NB4 (cell line): Measurements from ENCODE around the gene IFNGR2.
"Not testable (repeated sequence)": the region's sequence is repeated elsewhere in the genome, so short reads cannot be mapped to it uniquely, and the experiment has no call there.

Experiments used
- DNase-seq: peaks from one replicate; pipeline ENCODE4 v3.0.0; 2010; ENCODE audit warnings: low read depth
- H3K4me3 ChIP-seq: one replicate; pipeline ENCODE4 v1.5.1; 2011; ENCODE audit warnings: mild to moderate bottlenecking, low read depth, low read length, moderate library complexity
- MYC ChIP-seq: IDR thresholded peaks from 2 replicates; pipeline ENCODE4 v1.6.1; 2011; ENCODE audit warnings: low read depth, low read length
- POLR2A ChIP-seq: IDR thresholded peaks from 2 replicates; pipeline ENCODE4 v1.6.1; 2011; ENCODE audit warnings: mild to moderate bottlenecking; ENCODE audit not compliant: insufficient read length; ENCODE audit errors: extremely low read depth
- TF ChIP-seq, protein P1 (sequence below): IDR thresholded peaks from 2 replicates; pipeline ENCODE4 v1.6.1; 2011; ENCODE audit warnings: low read depth, low read length
- TF ChIP-seq, protein P2 (sequence below): IDR thresholded peaks from one replicate; pipeline ENCODE4 v1.5.1; 2012; ENCODE audit warnings: low read depth, low read length

The IFNGR2 gene

DNA sequence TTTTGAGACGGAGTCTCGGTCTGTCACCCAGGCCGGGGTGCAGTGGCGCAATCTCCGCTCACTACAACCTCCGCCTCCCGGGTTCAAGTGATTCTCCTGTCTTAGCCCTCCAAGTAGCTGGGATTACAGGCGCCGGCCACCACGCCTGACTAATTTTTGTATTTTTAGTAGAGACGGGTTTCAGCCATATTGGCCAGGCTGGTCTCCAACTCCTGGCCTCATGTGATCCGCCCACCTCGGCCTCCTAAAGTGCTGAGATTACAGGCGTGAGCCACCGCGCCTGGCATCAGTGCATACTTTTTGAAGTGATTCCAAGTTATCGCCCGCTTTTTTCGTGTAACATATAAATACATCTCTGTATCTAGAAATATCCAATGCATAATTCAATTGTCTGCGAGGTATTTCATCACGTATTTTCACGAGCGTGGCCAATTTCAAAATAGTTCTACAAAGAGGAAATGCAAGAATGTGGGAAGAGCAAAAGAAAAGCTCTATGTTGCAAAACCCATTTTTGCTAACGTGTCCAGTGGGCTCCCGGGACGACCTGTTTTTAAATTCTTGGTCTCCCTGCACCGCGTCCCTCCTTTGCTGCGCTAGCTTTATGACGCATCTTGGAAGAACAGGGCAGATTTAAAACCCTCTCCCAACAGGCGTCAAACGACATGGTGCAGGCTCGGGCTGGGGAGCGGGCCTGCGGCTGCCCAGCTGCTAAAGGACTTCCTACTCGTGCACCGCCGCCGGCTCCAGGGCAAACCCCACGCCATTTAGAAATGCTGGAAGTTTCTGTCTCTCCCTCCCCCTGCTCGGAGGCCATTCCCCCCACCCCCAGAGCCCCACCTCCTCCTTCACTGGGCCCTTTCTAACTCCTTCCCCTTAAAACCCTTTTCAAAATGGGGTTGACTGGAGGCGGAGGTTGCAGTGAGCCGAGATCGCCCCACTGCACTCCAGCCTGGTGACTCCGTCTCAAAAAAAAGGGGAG is 923 bp upstream of the IFNGR2 start:
- H3K4me3 ChIP-seq, result peak overlapping the region; percentile 40
- TF ChIP-seq, protein P1, sequence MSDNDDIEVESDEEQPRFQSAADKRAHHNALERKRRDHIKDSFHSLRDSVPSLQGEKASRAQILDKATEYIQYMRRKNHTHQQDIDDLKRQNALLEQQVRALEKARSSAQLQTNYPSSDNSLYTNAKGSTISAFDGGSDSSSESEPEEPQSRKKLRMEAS, result peak; percentile 63
- TF ChIP-seq POLR2A (no peak), MYC (peak; percentile 67)
- TF ChIP-seq, protein P2, sequence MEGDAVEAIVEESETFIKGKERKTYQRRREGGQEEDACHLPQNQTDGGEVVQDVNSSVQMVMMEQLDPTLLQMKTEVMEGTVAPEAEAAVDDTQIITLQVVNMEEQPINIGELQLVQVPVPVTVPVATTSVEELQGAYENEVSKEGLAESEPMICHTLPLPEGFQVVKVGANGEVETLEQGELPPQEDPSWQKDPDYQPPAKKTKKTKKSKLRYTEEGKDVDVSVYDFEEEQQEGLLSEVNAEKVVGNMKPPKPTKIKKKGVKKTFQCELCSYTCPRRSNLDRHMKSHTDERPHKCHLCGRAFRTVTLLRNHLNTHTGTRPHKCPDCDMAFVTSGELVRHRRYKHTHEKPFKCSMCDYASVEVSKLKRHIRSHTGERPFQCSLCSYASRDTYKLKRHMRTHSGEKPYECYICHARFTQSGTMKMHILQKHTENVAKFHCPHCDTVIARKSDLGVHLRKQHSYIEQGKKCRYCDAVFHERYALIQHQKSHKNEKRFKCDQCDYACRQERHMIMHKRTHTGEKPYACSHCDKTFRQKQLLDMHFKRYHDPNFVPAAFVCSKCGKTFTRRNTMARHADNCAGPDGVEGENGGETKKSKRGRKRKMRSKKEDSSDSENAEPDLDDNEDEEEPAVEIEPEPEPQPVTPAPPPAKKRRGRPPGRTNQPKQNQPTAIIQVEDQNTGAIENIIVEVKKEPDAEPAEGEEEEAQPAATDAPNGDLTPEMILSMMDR, result no peak
- DNase-seq, result peak; percentile 90

DNA sequence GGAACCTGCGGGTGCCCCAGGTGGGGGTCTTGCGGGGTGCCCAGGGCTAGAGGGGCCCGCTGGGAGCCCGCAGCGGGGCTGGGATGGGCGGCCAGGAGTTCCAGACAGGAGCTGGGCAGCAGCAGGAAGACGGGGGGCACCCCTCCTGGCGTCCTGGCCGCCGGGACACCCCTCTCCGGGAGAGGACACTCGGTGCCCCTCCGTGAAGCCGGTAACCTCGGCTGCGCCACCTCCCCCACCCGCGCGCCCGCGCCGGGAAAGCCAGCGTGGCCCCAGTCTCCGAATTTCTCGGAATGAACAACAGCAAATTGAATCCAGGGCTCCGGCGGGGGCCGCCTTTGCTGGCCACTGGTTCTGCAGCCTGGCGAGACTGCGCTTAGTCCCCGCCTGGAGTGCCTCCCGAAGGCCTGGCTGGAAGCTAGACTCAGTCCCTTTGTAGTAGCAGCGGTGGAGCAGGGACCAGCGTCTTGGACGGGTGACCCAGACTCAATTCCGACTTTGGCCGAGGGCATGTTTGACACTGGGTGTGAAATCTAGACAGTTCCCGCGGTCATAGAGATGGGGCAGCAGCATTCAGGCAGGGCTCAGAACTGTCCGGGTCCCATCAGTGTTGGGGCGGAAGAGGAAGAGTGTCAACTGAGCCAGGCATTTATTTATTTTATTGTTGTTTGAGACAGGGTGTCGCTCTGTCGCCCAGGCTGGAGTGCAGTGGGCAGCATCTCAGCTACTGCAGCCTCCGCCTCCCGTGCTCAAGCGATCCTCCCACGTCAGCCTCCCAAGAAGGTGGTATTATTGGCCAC is 773 bp downstream of the IFNGR2 start:
- peak overlapping the region; percentile 88 for H3K4me3 ChIP-seq
- no peak for TF ChIP-seq POLR2A
- no peak for TF ChIP-seq MYC
- TF ChIP-seq, protein P1, result no peak
- TF ChIP-seq, protein P2, result no peak
- peak; percentile 68 for DNase-seq

DNA sequence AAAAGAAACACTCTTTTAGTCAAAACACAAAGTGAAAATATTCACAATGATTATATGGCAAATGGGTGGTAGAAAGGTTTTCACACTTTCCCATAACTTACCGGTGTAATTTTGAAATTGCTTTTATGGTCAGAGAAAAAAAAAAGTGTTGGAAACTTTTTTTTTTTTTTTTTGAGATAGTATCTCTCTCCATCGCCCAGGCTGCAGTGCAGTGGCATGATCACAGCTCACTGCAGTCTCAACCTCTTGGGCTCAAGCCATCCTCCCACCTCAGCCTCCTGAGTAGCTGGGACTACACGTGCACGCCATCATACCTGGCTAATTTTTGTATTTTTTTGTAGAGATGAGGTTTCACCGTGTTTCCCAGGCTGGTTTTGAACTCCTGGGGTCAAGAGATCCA is 3.3 kb downstream of the IFNGR2 start:
- peak overlapping the region; percentile 30 for H3K4me3 ChIP-seq
- TF ChIP-seq MYC, result no peak
- no peak for TF ChIP-seq POLR2A
- TF ChIP-seq, protein P2, result no peak
- TF ChIP-seq, protein P1, result no peak
- DNase-seq, result no peak

DNA sequence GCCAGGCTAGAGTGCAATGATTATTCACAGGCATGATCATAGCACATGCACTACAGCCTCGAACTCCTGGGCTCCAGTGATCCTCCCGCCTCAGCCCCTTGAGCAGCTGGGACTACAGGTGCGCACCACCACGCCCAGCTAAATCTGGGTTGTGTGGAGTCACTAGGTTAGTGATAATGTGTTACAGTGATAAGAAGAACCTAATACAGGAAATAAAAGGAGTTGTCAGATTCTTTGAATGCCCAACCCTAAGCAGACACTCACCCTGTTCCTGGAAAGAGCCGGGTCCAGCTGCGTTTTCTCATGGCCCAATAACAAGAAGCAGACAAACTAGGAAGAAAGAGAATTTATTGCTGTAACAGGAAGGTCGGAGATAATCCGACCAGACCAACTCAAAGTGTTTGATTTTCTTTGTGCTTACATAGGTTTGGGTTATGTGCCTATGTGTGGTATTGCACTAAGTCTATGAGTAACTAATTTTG is 8.8 kb downstream of the IFNGR2 start:
- TF ChIP-seq, protein P2, result no peak
- TF ChIP-seq POLR2A (no peak), MYC (no peak)
- TF ChIP-seq, protein P1, result no peak
- no peak for DNase-seq

DNA sequence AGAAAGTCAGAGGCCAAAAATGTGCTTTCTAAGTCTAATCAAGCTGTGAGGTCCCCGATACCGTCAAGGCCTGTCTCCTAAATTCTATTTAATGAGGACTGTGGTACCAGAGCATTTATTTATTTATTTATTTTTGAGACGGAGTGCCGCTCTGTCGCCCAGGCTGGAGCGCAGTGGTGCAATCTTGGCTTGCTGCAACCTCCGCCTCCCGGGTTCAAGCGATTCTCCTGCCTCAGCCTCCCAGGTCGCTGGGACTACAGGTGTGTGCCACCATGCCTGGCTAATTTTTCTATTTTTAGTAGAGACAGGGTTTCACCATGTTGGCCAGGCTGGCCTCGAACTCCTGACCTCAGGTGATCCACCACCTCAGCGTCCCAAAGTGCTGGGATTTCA is 9.2 kb downstream of the IFNGR2 start:
- DNase-seq, H3K4me3 ChIP-seq: not testable (repeated sequence)

More for the DNA sequence above, 8.8 kb downstream of the IFNGR2 start:
- no peak overlapping the region for H3K4me3 ChIP-seq

DNA sequence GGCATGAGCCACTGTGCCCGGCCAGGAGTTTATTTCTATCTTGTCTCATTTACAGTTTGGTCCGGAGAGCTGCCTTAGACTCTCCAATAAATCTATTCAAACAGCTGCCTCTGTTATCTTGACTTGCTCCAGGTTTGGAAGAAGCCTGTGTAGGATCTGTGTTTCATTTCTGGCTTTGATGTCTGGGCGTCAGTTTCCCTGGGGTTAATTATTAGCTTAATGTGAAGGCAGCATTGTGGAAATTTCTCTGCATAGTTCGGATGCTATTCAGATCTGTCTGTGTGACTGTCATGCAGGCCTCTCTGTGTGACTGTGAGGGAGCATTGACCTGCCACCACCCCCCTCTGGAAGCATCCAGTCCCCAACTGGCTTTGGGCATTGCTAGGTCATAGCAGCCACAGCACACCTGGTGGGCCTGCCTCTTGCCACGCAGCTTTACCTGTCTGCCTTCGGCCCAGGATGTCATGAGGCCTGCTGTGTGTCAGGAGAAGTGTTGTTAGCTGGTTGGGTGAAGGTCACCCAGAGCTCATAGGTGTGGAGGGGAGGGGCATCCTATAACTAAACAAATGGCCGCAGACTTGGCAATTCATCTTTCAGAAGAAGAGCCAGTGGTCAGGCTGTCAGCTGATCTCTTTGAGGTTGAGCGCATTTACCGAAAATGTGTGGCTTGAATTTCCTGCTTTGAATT is 9.8 kb downstream of the IFNGR2 start:
- H3K4me3 ChIP-seq, result no peak overlapping the region
- DNase-seq, result no peak
- TF ChIP-seq, protein P1, result no peak
- TF ChIP-seq MYC (no peak), POLR2A (no peak)
- TF ChIP-seq, protein P2, result no peak
